Bronchial epithelial cell (primary cell): ENCODE results near the gene WDR53. TPM values are rescaled to one million over a fixed set of nuclear protein-coding genes. Genes with fewer than 3 reads are reported as not detected.
"Not testable (repeated sequence)": the region's sequence is repeated elsewhere in the genome, so short reads cannot be mapped to it uniquely, and the experiment has no call there.

Source experiments
- DNase-seq: peaks from one replicate; pipeline ENCODE4 v3.0.0-alpha.2; 2010; ENCODE audit warnings: low read depth
- FAIRE-seq: peaks from 2 replicates; lab custom pipeline; 2011; peaks lifted over from hg19 to GRCh38; lab: Jason Lieb, UNC
- H3K27me3 ChIP-seq: 2 replicates; pipeline ENCODE4 v1.5.1; 2011; ENCODE audit warnings: low read length; ENCODE audit not compliant: control insufficient read depth, insufficient read depth
- H3K36me3 ChIP-seq: 2 replicates; pipeline ENCODE4 v1.5.1; 2011; ENCODE audit warnings: low read length; ENCODE audit not compliant: control insufficient read depth, insufficient read depth
- H3K4me3 ChIP-seq: 2 replicates; pipeline ENCODE4 v1.5.1; 2011; ENCODE audit warnings: mild to moderate bottlenecking, low read depth, low read length, control low read depth
- total RNA-seq: library from RNA; depleted of rRNA; stranded (reverse); fragments of >200 nt; gene quantifications from 2 replicates; pipeline ENCODE4 v1.2.1, GENCODE V29; 2014
- TF ChIP-seq, protein P1 (sequence below): IDR thresholded peaks from 2 replicates; pipeline ENCODE4 v1.5.1; 2011; ENCODE audit warnings: mild to moderate bottlenecking, moderate library complexity, low read length, control low read depth, inconsistent platforms; ENCODE audit not compliant: insufficient read depth, severe bottlenecking

Gene WDR53
- total RNA-seq, 1 donor from 2014 or later = 9.5 TPM

DNA sequence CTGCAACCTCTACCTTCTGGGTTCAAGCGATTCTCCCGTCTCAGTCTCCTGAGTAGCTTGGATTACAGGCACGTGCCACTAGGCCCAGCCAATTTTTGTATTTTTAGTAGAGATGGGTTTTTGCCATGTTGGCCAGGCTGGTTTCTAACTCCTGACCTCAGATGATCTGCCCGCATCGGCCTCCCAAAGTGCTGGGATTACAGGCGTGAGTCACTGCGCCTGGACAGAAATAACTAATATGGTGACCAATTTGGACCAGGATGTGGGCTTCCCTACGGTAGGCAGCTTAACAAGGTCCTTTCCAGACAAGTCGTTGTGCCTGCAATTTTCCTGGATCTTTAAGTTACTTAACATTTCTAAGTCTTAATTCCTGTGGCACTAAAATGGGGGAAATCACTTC is 14.8 kb downstream of the WDR53 start:
- Histone ChIP-seq H3K4me3 (no peak overlapping the region), H3K36me3 (no peaks in the 10 kb centered on the region), H3K27me3 (no peaks in the 10 kb centered on the region)
- no peak for FAIRE-seq
- TF ChIP-seq, protein P1, sequence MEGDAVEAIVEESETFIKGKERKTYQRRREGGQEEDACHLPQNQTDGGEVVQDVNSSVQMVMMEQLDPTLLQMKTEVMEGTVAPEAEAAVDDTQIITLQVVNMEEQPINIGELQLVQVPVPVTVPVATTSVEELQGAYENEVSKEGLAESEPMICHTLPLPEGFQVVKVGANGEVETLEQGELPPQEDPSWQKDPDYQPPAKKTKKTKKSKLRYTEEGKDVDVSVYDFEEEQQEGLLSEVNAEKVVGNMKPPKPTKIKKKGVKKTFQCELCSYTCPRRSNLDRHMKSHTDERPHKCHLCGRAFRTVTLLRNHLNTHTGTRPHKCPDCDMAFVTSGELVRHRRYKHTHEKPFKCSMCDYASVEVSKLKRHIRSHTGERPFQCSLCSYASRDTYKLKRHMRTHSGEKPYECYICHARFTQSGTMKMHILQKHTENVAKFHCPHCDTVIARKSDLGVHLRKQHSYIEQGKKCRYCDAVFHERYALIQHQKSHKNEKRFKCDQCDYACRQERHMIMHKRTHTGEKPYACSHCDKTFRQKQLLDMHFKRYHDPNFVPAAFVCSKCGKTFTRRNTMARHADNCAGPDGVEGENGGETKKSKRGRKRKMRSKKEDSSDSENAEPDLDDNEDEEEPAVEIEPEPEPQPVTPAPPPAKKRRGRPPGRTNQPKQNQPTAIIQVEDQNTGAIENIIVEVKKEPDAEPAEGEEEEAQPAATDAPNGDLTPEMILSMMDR = no peak
- DNase-seq = no peak

DNA sequence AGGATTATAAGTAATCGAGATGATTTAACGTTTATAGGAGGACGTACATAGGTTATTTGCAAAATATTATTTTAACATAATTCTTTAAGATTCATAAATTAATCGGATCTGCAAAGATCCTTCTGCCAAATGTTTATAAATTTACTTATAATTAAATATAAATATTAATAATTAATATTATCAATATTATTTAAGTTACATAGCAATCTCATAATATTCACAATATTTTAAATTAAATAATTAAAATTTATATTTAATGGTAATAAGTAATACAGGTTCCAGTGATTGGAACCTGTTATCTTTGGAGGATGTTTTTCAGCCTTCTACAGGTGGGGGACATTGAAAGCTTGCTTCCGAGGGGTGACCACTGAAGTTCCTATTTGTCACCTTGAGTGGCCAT is 16.1 kb downstream of the WDR53 start:
- no peak for FAIRE-seq
- Histone ChIP-seq H3K36me3 (no peaks in the 10 kb centered on the region), H3K4me3 (no peak overlapping the region), H3K27me3 (no peaks in the 10 kb centered on the region)
- TF ChIP-seq, protein P1 = no peak
- DNase-seq = no peak

DNA sequence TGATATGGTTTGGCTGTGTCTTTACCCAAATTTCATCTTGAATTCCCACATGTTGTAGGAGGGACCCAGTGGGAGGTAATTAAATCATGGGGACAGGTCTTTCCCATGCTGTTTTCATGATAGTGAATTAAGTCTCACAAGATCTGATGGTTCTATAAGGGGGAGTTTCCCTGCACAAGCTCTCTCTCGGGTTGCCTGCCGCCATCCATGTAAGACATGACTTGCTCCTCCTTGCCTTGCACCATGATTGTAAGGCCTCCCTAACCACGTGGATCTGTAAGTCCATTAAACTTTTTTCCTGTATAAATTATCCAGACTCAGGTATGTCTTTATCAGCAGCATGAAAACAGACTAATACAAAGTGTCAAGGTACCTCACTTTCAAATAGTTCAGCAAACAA is 18.2 kb downstream of the WDR53 start:
- not testable (repeated sequence) for H3K4me3 ChIP-seq, DNase-seq, H3K36me3 ChIP-seq, FAIRE-seq, H3K27me3 ChIP-seq

DNA sequence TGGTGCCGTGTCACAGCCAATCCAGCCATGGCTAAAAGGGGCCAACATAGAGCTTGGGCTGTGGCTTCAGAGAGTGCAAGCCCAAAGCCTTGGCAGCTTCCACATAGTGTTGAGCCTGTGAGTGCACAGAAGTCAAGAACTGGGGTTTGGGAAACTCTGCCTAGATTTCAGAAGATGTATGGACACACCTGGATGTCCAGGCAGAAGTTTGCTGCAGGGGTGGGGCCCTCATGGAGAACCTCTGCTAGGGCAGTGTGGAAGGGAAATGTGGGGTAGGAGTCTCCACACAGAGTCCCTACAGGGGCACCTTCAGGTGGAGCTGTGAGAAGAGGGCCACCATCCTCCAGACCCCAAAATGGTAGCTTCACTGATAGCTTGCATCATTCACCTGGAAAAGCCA is 19.0 kb downstream of the WDR53 start:
- not testable (repeated sequence) for H3K36me3 ChIP-seq, FAIRE-seq, H3K4me3 ChIP-seq, DNase-seq, H3K27me3 ChIP-seq

DNA sequence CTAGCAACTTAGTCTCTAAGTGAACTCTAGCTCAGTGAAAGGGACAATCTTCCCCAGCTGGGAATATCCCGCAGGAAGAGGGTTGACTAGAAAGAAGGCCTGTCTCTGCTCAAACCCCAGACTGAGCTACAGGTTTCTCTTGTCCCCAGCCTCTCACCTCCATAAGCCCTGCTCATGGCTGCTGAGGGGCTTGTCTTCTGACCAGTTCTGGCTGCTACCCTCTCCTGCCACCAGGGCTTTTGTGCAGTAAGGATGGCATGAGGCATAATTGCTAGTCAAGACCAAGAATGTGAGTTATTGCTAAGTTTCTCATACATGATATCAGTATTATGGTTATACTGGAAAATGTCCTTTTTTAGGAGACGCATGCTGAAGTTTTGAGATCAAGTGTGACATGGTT is 21.3 kb downstream of the WDR53 start:
- TF ChIP-seq, protein P1 = no peak
- DNase-seq (no peak), FAIRE-seq (no peak)
- Histone ChIP-seq H3K4me3 (no peak overlapping the region), H3K36me3 (no peaks in the 10 kb centered on the region), H3K27me3 (no peaks in the 10 kb centered on the region)

DNA sequence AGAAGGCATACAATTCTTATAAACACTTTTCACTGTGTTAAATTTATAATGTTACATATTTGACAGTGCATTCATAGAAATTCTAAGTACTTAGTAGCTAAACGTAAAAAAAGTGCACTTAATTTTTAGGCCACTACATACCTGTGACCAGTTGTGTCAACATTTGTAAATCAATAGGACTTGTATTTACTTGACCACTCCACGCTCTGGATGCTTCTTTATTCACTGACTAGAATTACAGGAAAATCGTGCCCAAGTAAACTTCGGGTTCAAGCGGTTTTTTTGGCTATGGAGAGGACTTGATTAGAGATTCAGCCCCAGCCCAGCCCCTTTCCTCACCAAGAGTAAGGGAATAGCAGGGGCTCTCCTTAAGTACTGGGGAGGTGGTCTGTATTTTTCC is 21.8 kb downstream of the WDR53 start:
- TF ChIP-seq, protein P1 = no peak
- no peak for FAIRE-seq
- H3K4me3 ChIP-seq = no peak overlapping the region

DNA sequence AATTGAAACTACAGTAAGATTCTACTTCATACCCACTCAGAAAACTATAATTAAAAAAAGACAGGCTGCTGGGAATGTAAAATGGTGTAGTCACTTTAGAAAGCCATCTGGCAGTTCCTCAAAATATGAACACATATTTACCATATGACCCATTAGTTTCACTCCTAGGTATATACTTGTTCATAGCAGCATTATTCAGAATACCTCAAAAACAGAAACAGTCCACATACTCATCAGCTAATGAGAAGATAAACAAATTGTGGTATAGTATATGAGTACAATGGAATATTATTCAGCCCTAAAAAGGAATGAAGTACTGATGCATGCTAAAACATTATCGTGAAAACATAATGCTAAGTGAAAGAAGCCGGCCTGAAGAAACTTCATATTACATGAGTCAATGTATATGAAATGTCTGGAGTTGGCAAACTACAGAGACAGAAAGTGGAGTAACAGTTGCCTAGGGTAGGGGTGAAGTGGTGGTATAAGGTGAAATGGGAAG is 23.8 kb downstream of the WDR53 start:
- no peak overlapping the region for H3K4me3 ChIP-seq
- FAIRE-seq = no peak
- TF ChIP-seq, protein P1 = no peak

More for the DNA sequence above, 21.8 kb downstream of the WDR53 start:
- peak; percentile 44 for DNase-seq
- Histone ChIP-seq H3K27me3 (no peaks in the 10 kb centered on the region), H3K36me3 (no peaks in the 10 kb centered on the region)

More for the DNA sequence above, 23.8 kb downstream of the WDR53 start:
- Histone ChIP-seq H3K36me3 (no peaks in the 10 kb centered on the region), H3K27me3 (no peaks in the 10 kb centered on the region)
- no peak for DNase-seq
